NCI-H1694 (cell line): ENCODE measurements around the gene WASF2.

Experiments used
- DNase-seq: peaks from one replicate; lab custom pipeline; 2025; lab: John Stamatoyannopoulos, UW

The WASF2 gene

DNA sequence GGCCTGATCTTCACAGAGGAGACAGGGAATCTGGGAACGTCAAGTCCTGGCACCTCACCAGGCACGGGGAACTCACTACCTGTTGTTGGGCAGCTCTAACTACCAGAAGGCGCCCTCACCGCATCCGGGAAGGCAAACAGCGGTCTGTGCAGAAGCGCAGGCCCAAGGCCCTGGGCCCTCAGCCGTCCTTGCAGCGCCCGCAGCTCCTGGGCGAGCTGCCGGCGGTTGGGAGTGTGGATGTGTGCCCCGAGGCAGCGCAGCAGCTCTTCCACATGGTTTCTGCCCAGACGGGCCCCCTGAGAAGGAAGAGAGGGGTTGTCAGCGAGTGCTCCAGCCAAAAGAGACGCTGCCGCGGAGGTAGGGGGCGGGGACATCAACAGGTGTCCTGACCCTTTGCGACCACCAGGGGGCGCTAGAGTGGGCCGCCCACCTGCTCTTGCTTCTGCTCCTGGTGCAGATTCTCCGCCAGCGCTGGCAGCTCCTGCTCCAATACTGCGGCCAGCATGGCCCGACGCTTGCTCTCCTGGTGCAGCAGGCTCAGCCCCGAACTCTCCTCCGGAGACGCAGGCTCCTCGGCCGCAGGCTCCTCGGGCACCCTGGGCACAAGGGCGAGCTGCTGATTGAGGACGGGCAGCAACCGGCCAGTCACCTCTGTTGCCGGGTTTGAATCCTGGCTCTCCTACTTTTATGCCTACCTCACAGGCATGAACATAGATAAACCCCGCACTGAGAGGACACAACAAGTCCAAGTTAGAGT lies 132.5 kb downstream of the WASF2 start:
- peak; percentile 14 for DNase-seq

- DNase-seq: no peak
Measured at GRCh38 chr1:27356619-27357280, 133.2 kb downstream of the WASF2 start.

- no peak for DNase-seq
Measured at GRCh38 chr1:27356277-27356618, 133.7 kb downstream of the WASF2 start.

DNA sequence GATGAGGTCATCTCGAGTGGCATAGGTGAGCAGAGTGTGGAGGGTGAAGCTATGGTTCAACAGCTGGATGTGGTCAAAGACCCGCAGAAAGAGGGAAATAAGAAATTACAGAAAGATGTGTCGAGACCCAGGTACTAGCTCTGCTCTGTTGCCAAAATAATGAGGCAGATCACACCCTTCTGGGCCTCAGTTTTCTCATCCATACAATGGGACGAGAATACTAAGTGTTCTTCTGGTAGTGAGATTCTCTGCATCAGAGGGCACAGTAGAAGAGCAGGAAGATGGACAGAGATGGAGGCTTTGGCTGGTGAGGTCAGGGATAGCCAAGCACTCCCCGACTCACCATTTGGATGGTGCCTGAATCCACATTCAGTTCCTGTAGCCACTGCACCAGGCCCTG lies 134.3 kb downstream of the WASF2 start:
- DNase-seq: no peak
